ENCODE data around the gene DMTF1.
"Not testable (repeated sequence)": the region's sequence is repeated elsewhere in the genome, so short reads cannot be mapped to it uniquely, and the experiment has no call there.

The DMTF1 gene

GRCh38 chr7:87231258-87231657 lies 79.0 kb downstream of the DMTF1 start:
- no peak for DNase-seq

DNA sequence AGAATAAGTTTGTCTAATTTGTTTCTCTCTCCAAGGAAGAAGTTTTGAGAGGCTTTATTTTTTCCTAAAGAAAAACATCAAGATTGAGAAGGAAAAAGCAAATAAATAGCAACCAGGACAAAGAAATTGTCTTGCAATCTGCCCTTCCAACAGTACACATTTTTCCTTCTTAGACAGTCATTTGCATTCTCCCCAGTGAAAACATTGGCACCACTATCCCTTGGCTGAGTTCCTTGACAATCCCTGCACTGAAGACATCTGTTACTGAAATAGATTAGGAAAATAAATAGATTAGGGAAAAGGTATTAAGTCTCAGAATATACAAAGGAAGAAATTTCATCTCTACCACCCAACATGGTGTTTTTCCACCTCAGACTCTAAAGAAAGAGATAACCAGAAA lies 79.5 kb downstream of the DMTF1 start:
- no peak for DNase-seq

- DNase-seq = no peak
Measured at GRCh38 chr7:87234949-87235348, 82.7 kb downstream of the DMTF1 start.

- DNase-seq = not testable (repeated sequence)
Measured at GRCh38 chr7:87238464-87239051, 86.3 kb downstream of the DMTF1 start.

GRCh38 chr7:87245671-87246070 lies 93.4 kb downstream of the DMTF1 start:
- not testable (repeated sequence) for DNase-seq

Measured in hematopoietic multipotent progenitor cell treated with erythropoietin and hydrocortisone succinate and interleukin-3 and kit ligand, for 6 days (in vitro differentiated cells).